ENCODE data around the gene FAM111A.

GRCh38 chr11:59137190-59137589 lies 5.5 kb upstream of the FAM111A start:
- TF ChIP-seq CTCF (conservative IDR thresholded peaks at IDR 0.05; ENCODE audit: low read length) = no peak
- no peak for TF ChIP-seq EZH2phosphoT487 (IDR thresholded peaks at IDR 0.05; ENCODE audit: borderline replicate concordance)
